Testis (tissue), 2 donors: ENCODE measurements around the gene RGS11.

ENCODE experiments used
- CTCF ChIP-seq, 3 experiments: fragments of 450-650 bp in 2 of 3; fragments of 200-600 bp in 1 of 3; sonication (generic) in 1 of 3; IDR thresholded peaks; one replicate each; pipeline ENCODE4 v1.5.1; 2016 to 2019; ENCODE audit warnings: antibody characterized with exemption in 3 of 3, mild to moderate bottlenecking in 2 of 3, moderate library complexity in 1 of 3
- POLR2A ChIP-seq: fragments of 450-650 bp; IDR thresholded peaks from one replicate; pipeline ENCODE4 v1.6.1; 2017; ENCODE audit warnings: antibody characterized with exemption, mild to moderate bottlenecking, moderate library complexity

DNA sequence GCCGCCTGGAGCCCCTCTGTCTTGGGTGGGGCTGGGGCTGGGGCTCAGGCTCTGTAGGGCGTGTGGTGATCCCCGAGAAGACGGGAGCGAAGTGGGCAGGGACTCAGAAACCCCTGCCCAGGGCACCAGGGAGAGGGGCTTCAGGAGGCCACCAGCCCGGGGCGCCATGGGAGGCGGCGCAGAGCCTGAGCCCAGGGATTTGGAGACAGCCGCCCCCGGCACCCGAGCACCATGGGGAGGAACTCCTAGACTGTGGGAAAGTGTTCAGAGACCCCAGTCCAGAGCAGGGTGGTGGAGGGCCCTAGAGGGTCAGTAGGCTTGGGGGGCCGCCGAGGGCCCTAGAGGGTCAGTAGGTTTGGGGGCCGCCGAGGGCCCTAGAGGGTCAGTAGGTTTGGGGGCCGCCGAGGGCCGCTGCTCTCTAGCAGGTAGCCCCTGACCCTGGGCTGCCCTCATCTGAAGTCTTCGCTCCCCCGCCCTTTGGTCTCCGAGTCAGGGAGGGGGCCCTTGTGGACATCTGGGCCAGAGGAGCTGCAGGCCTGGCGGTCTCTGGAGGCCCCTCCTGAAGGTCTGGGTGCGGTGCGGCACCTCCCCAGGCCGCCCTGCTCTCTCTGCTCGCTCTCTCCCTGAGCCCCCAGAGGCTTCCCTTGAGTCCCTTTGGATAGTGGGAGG lies 5.4 kb upstream of the RGS11 start:
- TF ChIP-seq CTCF (IDR thresholded peaks at IDR 0.05) (no peak), POLR2A (no peak)
